AG09319 (cell line): ENCODE data around the gene DCAF6.

Experiments used
- DNase-seq: peaks from one replicate; pipeline ENCODE4 v3.0.0-alpha.2; 2010; ENCODE audit warnings: low read depth; ENCODE audit errors: extremely low read depth
- TF ChIP-seq, protein P1 (sequence below): IDR thresholded peaks from 2 replicates; pipeline ENCODE4 v1.5.1; 2011; ENCODE audit warnings: low read depth, mild to moderate bottlenecking, inconsistent platforms, low read length, moderate library complexity

DCAF6 gene

DNA sequence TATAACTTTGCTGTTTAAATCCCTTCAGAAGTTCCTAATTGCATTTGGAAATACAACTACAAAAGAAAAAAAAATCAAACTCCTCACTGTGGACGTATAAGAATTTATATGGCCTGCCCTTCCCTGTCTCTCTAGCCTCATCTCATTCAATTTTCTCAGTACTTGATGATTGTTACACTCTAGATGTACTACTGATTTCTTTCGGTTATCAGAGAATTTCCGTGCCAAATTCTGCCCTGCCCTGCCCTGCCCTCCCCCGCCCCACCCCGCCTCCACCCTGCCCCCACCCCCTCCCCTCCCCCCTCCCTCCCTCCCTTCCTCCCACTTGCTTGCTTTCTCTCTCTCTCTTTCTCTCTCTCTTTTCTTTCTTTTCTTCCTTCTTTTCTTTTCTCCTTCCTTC is 72.1 kb downstream of the DCAF6 start:
- DNase-seq, result no peak
- TF ChIP-seq, protein P1, sequence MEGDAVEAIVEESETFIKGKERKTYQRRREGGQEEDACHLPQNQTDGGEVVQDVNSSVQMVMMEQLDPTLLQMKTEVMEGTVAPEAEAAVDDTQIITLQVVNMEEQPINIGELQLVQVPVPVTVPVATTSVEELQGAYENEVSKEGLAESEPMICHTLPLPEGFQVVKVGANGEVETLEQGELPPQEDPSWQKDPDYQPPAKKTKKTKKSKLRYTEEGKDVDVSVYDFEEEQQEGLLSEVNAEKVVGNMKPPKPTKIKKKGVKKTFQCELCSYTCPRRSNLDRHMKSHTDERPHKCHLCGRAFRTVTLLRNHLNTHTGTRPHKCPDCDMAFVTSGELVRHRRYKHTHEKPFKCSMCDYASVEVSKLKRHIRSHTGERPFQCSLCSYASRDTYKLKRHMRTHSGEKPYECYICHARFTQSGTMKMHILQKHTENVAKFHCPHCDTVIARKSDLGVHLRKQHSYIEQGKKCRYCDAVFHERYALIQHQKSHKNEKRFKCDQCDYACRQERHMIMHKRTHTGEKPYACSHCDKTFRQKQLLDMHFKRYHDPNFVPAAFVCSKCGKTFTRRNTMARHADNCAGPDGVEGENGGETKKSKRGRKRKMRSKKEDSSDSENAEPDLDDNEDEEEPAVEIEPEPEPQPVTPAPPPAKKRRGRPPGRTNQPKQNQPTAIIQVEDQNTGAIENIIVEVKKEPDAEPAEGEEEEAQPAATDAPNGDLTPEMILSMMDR, result no peak

DNA sequence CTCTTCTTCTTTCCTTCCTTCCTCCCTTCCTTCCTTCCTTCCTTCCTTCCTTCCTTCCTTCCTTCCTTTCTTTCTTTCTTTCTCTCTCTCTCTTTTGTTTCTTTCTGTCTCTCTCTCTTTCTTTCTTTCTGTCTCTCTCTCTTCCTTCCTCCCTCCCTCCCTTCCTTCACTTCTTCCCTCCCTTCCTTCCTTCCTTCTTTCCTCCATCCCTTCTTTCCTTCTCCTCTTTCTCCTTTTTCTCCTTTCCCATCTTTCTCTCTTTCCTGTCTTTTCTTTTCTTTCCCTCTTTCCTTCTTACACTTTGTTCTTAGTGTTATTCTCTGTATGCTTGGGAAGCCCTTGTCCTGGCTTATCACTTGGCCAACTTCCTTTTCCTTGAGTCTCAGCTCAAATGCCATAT is 72.8 kb downstream of the DCAF6 start:
- TF ChIP-seq, protein P1, result no peak
- DNase-seq, result no peak

DNA sequence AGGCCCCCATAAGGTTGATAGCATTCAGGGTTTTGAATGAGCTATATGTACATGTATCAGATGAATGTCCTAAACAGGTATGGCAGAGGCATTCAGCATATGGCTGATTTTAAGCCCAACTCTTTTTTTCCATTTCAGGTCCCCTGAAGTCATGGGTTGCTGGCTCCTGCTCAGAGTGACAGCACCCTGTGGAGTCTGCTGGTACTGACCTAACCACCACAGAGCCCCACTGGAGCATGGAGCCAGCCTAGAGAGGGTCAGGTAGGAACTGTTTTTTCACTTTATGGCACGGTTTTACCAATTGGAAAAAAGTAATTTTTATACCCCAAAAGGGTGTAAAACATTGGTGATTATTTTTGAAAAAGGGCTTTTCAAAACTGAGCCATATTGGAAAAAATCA is 82.9 kb downstream of the DCAF6 start:
- TF ChIP-seq, protein P1, result no peak

DNA sequence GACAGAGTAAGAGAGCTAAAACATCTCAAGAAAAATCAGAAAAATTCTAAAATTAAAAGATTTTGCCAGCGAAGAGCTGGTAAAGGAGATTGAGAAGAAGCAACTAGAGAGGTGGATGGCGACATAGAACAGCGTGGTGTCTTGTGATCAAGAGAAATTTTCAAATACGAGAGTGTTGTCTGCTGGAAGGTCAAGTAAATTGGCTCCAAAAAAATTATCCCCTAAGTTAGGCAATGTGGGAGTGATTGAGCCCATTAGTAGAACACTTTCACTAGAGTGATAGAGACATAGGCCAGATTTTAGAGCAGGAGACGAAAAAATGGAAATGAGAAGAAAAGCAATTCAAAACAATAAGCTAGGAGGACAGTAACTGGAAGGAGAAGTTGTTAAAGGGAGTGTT is 94.7 kb downstream of the DCAF6 start:
- TF ChIP-seq, protein P1, result no peak
- DNase-seq, result no peak

More for the DNA sequence above, 82.9 kb downstream of the DCAF6 start:
- no peak for DNase-seq

DNA sequence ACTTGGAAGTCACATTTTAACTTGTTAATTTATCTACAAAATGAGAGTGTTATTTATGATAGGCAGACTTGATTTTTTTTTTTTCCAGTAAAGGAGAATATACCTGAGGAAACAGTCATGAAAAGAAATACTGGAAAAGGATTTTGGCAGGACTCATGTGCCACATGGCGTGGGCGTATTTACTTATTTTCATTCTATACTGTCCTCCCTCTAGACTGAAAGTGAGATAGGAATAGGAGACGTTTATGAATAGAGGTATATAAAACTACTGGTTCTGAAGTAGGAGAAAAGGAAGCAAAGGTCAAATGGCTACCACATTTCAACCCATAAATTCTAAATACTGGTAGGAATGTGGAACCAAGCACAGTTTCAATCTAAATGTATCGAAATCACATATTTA is 95.1 kb downstream of the DCAF6 start:
- no peak for DNase-seq
- TF ChIP-seq, protein P1, result no peak

DNA sequence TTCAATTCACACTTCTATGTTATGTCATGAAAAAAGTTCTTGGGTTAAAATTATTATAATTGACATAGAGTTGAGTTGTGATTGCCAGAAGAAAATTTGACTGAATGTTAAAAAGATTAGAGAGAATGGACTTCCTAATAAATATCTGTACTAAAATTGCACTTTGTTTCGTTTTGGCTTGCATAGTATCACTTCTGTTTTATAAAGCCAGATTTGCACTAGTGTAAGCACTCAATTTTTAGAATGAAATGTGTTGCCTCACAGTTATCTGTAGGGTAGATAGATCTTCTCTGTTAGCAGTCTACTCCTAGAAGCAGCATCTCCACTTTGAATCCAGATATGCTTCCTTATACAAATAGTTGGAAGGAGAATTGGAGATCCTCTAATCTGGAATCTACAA is 95.5 kb downstream of the DCAF6 start:
- TF ChIP-seq, protein P1, result no peak

DNA sequence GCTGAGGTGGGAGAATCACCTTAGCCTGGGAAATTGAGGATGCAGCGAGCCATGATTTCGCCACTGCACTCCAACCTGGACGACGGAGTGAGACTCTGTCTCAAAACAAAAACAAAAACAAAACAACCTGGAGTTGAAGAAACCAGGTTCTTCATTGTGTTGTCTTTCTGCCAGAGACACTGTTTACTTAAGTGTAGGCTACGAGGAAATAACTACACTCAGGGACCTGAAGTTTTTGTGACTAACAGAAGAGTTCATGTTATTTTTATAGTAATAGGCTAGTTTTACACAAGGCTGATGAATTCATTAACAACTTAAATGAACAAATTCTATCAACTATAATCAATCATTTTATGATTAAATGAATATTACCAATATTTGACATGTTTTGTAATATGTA is 98.9 kb downstream of the DCAF6 start:
- TF ChIP-seq, protein P1, result no peak
- DNase-seq, result no peak

More for the DNA sequence above, 95.5 kb downstream of the DCAF6 start:
- no peak for DNase-seq

DNA sequence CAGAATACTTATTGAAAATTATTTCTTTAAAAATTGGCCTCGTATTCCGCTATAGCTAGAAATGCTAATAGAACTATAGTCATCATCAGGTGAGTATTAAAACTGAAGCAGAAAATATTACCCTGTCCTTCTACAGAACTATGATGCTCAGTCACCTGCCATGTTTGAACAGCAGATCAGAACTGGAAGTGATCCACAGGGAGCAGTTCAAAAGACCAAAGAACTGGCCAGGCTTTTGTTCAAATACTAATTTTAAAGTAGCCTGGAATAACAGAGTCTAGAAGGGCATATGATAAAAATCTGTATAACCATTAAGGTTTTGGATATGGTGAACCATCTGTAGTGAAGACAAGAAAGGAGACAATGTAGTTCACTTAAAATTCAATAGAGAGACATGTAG is 105.9 kb downstream of the DCAF6 start:
- DNase-seq, result no peak
- TF ChIP-seq, protein P1, result no peak
